ENCODE results near the gene BASP1.

GRCh38 chr5:17177501-17178372 lies 39.7 kb upstream of the BASP1 start:
- TF ChIP-seq SNAI2 (CRISPR knock-in tag; IDR thresholded peaks at IDR 0.05) (no peak), PATZ1 (CRISPR knock-in tag; IDR thresholded peaks at IDR 0.05; ENCODE audit: borderline replicate concordance) (no peak), PPARA (CRISPR knock-in tag; IDR thresholded peaks at IDR 0.05; ENCODE audit: borderline replicate concordance) (no peak), ZFP30 (CRISPR knock-in tag; IDR thresholded peaks at IDR 0.05) (no peak), CREB5 (CRISPR knock-in tag; IDR thresholded peaks at IDR 0.05; ENCODE audit: low read depth) (no peak), RARB (CRISPR knock-in tag; IDR thresholded peaks at IDR 0.05) (no peak), ESRRG (CRISPR knock-in tag; IDR thresholded peaks at IDR 0.05) (no peak), ZC3H10 (CRISPR knock-in tag; IDR thresholded peaks at IDR 0.05) (no peak), BACH2 (CRISPR knock-in tag; IDR thresholded peaks at IDR 0.05; ENCODE audit: borderline replicate concordance) (no peak), TOX (CRISPR knock-in tag; IDR thresholded peaks at IDR 0.05; ENCODE audit: borderline replicate concordance) (no peak)
